Epithelial cell of proximal tubule (primary cell): Measurements from ENCODE around the gene PTCH1. TPM values are rescaled to one million over a fixed set of nuclear protein-coding genes. Genes with fewer than 3 reads are reported as not detected.

Source experiments
- DNase-seq: peaks from one replicate; pipeline ENCODE4 v3.0.0-alpha.2; 2011; ENCODE audit warnings: low read depth
- H3K4me3 ChIP-seq: 2 replicates; pipeline ENCODE4 v1.5.1; 2011; ENCODE audit warnings: low read depth, mild to moderate bottlenecking, low read length
- total RNA-seq: library from RNA; depleted of rRNA; stranded (reverse); fragments of >200 nt; gene quantifications from 2 replicates; pipeline ENCODE4 v1.2.3, GENCODE V29; 2015
- TF ChIP-seq, protein P1 (sequence below): conservative IDR thresholded peaks from 2 replicates; pipeline ENCODE4 v1.5.1; 2012; ENCODE audit warnings: low read depth, mild to moderate bottlenecking, low read length

Gene PTCH1
- total RNA-seq, 1 donor from 2014 or later: 3.5 TPM

DNA sequence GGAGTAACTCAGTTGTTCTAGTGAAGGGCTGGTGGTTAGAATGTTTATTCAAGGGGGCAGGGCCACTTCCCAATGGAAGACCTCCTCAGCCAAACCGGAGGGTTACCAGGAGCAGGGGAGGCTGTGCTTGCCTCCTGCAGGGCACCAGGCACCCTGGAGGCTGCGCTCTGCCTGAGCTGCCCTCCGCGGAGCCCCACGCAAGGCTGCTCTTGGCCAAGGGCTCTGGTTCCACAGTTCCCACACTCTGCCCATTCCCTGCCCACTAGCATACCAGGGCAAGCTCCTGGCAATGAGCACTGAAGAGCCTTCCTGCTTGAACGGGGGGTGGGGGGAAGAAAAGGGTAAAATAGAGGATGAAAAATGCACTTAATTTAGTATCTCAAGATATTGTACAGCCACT lies 35.5 kb upstream of the PTCH1 start:
- H3K4me3 ChIP-seq: no peak overlapping the region
- no peak for DNase-seq
- TF ChIP-seq, protein P1, sequence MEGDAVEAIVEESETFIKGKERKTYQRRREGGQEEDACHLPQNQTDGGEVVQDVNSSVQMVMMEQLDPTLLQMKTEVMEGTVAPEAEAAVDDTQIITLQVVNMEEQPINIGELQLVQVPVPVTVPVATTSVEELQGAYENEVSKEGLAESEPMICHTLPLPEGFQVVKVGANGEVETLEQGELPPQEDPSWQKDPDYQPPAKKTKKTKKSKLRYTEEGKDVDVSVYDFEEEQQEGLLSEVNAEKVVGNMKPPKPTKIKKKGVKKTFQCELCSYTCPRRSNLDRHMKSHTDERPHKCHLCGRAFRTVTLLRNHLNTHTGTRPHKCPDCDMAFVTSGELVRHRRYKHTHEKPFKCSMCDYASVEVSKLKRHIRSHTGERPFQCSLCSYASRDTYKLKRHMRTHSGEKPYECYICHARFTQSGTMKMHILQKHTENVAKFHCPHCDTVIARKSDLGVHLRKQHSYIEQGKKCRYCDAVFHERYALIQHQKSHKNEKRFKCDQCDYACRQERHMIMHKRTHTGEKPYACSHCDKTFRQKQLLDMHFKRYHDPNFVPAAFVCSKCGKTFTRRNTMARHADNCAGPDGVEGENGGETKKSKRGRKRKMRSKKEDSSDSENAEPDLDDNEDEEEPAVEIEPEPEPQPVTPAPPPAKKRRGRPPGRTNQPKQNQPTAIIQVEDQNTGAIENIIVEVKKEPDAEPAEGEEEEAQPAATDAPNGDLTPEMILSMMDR: no peak

DNA sequence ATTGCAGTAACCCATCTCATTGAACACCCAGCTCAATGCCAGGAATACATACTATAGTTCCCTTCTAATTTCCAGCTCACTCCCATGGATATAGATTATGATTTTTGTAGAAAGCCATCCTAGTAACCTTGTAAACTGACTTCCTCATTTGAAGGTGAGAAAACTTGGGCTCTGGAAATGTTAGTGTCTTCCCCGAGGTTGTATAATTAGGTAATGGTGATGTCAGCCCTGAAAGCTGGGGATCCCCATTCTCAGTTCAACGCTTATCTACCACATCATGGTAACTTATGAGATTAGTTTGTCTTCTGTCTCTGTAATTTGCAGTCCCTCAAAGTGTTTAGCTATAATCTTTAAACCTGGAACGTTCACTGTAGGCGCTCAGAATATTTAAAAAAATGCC lies 34.6 kb upstream of the PTCH1 start:
- no peak overlapping the region for H3K4me3 ChIP-seq
- TF ChIP-seq, protein P1: no peak
- no peak for DNase-seq

DNA sequence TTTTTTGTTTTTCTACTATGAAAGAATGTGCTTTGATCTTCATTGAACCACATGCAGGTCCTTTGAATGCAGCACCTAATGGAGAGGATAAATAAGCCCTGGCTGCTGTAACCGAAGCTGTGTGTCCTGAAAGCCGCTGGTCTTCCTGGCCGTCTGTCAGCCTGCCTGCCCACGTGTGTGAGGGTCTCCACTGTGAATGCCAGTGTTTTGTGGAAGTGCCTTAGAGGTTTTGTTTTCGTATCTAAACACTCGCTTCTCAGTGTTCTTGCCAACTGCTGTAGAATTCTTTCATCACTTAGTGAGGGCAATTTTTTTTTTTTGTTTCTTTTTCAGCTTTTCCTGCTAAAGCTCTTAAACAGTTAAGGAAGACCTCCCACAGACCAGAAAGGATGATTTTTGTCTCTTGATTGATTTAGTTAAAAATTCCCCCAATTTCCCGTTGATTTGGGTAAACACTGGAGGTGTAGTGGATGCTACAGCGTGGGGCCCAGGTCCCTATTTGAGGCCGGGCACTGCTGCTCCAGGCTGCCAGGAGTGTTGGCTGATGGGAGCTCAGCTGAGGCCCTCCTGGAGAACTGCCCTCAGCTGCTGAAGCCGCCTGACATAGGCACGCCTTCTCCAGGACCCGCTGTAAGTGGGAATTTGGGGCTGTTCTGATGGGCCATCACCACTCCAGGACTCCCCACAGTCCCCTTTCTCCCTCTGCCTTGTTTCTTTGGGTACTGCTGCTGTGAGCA lies 29.2 kb upstream of the PTCH1 start:
- no peak overlapping the region for H3K4me3 ChIP-seq
- TF ChIP-seq, protein P1: no peak
- no peak for DNase-seq

DNA sequence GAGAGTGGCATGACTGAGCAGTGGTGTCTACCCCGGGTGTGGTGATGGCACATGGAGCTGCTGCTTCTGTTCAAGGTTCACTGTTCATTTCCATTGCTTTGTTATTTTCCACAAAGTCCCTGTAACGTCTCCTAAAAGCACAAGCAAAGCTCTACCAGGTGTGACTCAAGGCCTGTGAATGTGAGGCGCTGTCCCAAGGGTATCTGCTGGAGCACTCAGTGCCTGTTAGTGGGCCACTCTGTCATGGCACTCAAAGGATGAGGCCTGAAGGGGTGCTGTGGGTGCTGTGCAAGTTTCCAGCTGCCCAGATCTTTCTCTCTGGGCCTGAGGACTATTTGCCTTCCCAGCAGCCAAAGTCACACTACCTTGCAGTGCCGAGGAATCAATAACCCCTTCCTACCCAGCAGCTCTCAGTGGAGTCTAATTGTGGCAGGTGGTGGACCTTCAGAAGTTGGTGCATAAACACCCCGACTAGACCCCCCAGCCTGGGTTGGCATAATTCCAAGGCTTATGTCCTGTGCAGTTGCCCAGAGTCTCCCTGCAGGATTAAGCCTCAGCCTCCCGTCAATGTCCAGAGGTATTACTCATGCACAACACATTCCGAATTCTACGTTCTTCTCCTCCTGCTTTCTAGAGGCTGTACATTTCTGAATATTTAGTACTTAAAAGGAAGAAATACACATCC lies 17.4 kb upstream of the PTCH1 start:
- H3K4me3 ChIP-seq: no peak overlapping the region
- DNase-seq: no peak
- TF ChIP-seq, protein P1: no peak

DNA sequence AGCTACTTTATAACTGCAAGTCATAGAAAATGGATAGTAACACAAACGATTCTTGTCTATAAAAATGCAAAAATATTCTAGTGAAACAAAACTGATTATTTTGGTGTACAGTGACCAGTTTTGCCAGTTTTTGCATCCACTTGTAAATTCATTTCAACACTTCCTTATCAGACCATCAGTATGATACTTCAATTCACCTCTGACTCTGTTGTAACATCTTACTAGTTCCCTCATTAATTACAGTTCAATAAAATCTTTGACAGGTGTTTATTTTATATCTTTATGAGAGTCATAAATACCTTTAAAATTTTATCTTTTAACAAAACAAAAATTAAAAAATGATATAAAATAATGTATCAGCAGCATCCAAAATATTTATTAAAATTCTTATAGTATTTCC lies 13.1 kb upstream of the PTCH1 start:
- H3K4me3 ChIP-seq: no peak overlapping the region
- TF ChIP-seq, protein P1: no peak
- DNase-seq: no peak

DNA sequence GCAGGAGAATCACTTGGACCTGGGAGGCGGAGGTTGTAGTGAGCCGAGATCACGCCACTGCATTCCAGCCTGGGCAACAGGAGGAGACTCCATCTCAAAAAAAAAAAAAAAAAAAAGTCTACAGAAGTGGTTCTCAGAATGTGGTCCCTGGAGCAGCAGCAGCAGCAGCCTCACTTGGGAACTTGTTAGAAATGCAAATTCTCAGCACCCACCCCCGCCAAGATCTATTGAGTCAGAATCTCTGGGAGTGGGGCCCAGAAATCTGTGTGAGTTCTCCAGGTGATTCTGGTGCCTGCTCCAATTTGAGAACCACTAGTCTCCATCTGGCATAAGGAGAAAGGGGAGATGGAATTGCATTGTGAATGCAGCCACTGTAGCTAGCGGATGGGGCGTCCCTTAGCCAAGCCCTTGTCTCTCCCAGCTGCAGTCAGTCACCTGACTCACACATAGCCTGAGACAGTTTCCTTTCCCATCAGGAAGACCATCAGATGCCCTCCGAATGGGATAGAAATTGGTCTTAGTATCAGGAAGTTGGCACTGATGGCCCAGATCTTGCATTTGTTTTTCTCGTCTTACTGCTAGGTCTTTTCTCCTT lies 12.2 kb upstream of the PTCH1 start:
- H3K4me3 ChIP-seq: no peak overlapping the region
- no peak for DNase-seq
- TF ChIP-seq, protein P1: no peak
